ENCODE measurements around the gene WNT16.

Gene WNT16

GRCh38 chr7:121304102-121304658 lies 24.6 kb upstream of the WNT16 start:
- H4K20me1 ChIP-seq (ENCODE audit: insufficient read depth): no peaks in the 10 kb centered on the region
- H3K4me3 ChIP-seq (IDR thresholded peaks at IDR 0.05; ENCODE audit: insufficient read depth, low read depth, low read length): no peak overlapping the region
- H2AFZ ChIP-seq (ENCODE audit: low read depth): no peak overlapping the region
- no peak for TF ChIP-seq CTCF (conservative IDR thresholded peaks at IDR 0.05; ENCODE audit: low read depth, low read length)
- peak overlapping the region; percentile 74; the same call in 1 of the 2 replicates for H3K4me2 ChIP-seq
- H3K79me2 ChIP-seq (ENCODE audit: insufficient read depth, low read depth): no peaks in the 10 kb centered on the region
- no peak overlapping the region for H3K27ac ChIP-seq
- peaks cover 56% of the 10 kb centered on the region for H3K4me1 ChIP-seq (ENCODE audit: low read depth, poor library complexity, severe bottlenecking)
- no peaks in the 10 kb centered on the region for H3K27me3 ChIP-seq (ENCODE audit: insufficient read depth, low read depth)
- H3K9ac ChIP-seq: no peak overlapping the region
- H3K36me3 ChIP-seq (ENCODE audit: insufficient read depth): no peaks in the 10 kb centered on the region

DNA sequence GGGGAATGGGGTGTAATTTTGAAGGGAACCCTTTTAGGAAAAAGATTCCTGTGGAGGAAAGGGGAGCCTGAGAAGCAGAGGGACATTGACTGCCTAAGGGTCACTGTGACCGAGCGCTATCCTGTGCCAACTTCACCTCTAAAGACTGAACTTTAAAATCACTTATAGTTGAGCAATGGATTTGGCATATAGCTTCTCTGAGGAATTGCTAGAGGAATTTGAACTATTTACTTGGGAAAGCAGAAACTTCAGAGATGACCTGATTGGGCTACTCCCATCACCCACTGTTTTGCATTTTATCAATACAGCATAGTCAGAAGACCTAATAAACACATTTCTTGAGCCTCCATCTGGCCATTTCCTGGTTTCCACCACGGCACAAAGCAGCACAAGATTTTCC lies 23.7 kb upstream of the WNT16 start:
- Histone ChIP-seq H3K9ac (no peak overlapping the region), H3K36me3 (ENCODE audit: insufficient read depth) (no peaks in the 10 kb centered on the region), H3K27me3 (ENCODE audit: insufficient read depth, low read depth) (no peaks in the 10 kb centered on the region), H2AFZ (ENCODE audit: low read depth) (peak overlapping the region; percentile 19; the same call in 1 of the 2 replicates), H3K4me1 (ENCODE audit: low read depth, poor library complexity, severe bottlenecking) (peaks cover 56% of the 10 kb centered on the region), H4K20me1 (ENCODE audit: insufficient read depth) (no peaks in the 10 kb centered on the region), H3K27ac (peak overlapping the region; percentile 68; the same call in 1 of the 2 replicates), H3K4me2 (peak overlapping the region; percentile 74), H3K4me3 (IDR thresholded peaks at IDR 0.05; ENCODE audit: insufficient read depth, low read depth, low read length) (no peak overlapping the region), H3K79me2 (ENCODE audit: insufficient read depth, low read depth) (no peaks in the 10 kb centered on the region)
- no peak for TF ChIP-seq CTCF (conservative IDR thresholded peaks at IDR 0.05; ENCODE audit: low read depth, low read length)

- no peaks in the 10 kb centered on the region for H4K20me1 ChIP-seq (ENCODE audit: insufficient read depth)
- H3K27me3 ChIP-seq (ENCODE audit: insufficient read depth, low read depth): no peaks in the 10 kb centered on the region
- H3K79me2 ChIP-seq (ENCODE audit: insufficient read depth, low read depth): no peaks in the 10 kb centered on the region
- H3K36me3 ChIP-seq (ENCODE audit: insufficient read depth): no peaks in the 10 kb centered on the region
- peaks cover 61% of the 10 kb centered on the region for H3K4me1 ChIP-seq (ENCODE audit: low read depth, poor library complexity, severe bottlenecking)
- H3K27ac ChIP-seq: peak overlapping the region; percentile 68
- H3K9ac ChIP-seq: peak overlapping the region; percentile 13; the same call in 1 of the 2 replicates
- no peak for TF ChIP-seq CTCF (conservative IDR thresholded peaks at IDR 0.05; ENCODE audit: low read depth, low read length)
- H3K4me3 ChIP-seq (IDR thresholded peaks at IDR 0.05; ENCODE audit: insufficient read depth, low read depth, low read length): no peak overlapping the region
- H3K4me2 ChIP-seq: peak overlapping the region; percentile 74
- H2AFZ ChIP-seq (ENCODE audit: low read depth): peak overlapping the region; percentile 19; the same call in 1 of the 2 replicates
Observed at GRCh38 chr7:121306565-121306964, 22.2 kb upstream of the WNT16 start.

- peak overlapping the region; percentile 68 for H3K27ac ChIP-seq
- H3K4me3 ChIP-seq (IDR thresholded peaks at IDR 0.05; ENCODE audit: insufficient read depth, low read depth, low read length): no peak overlapping the region
- no peaks in the 10 kb centered on the region for H3K27me3 ChIP-seq (ENCODE audit: insufficient read depth, low read depth)
- peak overlapping the region; percentile 13; the same call in 1 of the 2 replicates for H3K9ac ChIP-seq
- H4K20me1 ChIP-seq (ENCODE audit: insufficient read depth): no peaks in the 10 kb centered on the region
- peaks cover 67% of the 10 kb centered on the region for H3K4me1 ChIP-seq (ENCODE audit: low read depth, poor library complexity, severe bottlenecking)
- H2AFZ ChIP-seq (ENCODE audit: low read depth): peak overlapping the region; percentile 19; the same call in 1 of the 2 replicates
- H3K36me3 ChIP-seq (ENCODE audit: insufficient read depth): no peaks in the 10 kb centered on the region
- TF ChIP-seq CTCF (conservative IDR thresholded peaks at IDR 0.05; ENCODE audit: low read depth, low read length): no peak
- peak overlapping the region; percentile 74 for H3K4me2 ChIP-seq
- no peaks in the 10 kb centered on the region for H3K79me2 ChIP-seq (ENCODE audit: insufficient read depth, low read depth)
Observed at GRCh38 chr7:121307021-121307574, 21.7 kb upstream of the WNT16 start.
